GM12864 (cell line): Measurements from ENCODE around the gene RANBP10.
A peak's percentile ranks its signal among the peaks of the same experiment; 100 is the strongest.

Experiments
- DNase-seq: peaks from one replicate; pipeline ENCODE4 v3.0.0-alpha.2; 2011; ENCODE audit warnings: low read depth
- H3K4me3 ChIP-seq: 2 replicates; pipeline ENCODE4 v1.5.1; 2011; ENCODE audit warnings: mild to moderate bottlenecking, low read depth, low read length, control low read depth
- CTCF ChIP-seq: IDR thresholded peaks from 2 replicates; pipeline ENCODE4 v1.5.1; 2011; ENCODE audit warnings: low read depth, mild to moderate bottlenecking, moderate library complexity, low read length, control low read depth, inconsistent platforms; ENCODE audit errors: missing control alignments

Gene RANBP10

DNA sequence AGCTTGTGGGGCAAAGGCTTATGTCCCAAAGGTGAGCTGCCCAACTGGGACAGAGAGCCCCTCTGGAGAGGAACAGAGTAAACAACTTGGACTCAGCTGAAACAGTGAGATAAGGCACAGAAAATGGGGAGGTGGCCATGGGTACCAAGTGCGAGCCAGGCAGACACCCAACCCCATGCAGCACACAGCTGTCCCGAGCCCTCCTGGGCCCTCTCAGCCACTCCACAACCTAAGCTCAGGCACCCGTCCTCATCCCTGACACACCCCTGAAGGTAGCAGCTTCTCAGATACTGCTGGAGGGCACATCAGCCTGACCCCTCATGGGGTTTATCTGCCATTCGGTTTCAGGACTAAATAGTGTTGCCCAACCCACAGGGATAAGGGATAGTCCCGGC lies 82.5 kb downstream of the RANBP10 start:
- TF ChIP-seq CTCF = no peak
- no peak overlapping the region for H3K4me3 ChIP-seq
- no peak for DNase-seq

DNA sequence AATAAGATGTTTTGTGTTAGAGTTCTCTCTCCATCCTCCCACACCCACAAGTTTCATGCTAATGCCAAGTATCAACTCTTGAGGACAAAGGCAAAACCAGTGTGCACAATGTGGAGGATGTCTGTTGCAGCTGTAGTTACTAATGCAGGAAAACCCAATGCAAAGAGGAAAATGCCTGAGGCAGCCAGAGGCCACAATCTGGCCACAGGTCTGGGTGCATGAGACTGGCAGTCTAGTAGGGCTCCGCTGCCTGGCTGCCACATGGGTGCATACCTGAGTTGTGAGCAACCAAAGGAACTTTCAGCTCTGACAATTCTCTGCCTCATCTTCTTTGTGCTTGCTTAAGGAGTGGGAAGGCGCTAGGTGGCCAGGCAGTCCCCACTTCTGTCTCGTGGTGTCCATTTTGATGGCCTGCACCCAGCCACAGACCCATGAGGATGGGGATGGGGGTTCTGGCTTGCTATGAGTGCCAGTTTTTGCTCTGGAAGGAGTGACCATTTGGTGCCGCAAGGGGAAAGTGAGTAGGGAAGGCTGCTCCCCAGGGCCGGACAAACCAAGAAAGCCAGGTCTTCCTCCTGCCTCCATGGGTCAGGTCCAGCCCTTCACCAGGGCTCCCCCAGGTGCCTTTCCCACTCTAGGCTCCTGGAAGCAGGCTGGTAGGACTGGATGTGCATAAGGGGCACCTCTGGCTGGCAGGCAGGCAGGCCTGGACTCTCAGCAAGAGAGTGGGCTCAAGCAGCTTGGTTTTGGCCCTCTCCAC lies 83.0 kb downstream of the RANBP10 start:
- no peak overlapping the region for H3K4me3 ChIP-seq
- DNase-seq = no peak

DNA sequence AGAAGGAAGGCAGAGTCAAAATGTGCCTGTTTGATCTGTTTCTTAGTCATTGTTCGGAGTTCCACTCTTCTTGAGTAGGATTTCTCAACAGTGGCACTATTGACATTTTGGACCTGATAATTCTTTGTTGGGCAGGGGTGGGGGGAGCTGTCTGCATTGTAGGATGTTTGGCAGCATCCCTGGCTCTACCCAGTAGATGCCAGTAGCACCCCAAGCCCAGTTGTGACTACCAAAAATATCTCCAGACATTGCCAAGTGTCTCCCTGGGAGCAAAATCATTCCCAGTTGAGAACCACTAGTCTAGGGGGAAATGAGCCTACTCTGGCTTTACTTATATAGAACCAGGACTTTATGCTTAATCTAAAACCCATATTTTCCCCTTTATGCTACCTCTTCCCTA lies 86.1 kb downstream of the RANBP10 start:
- peak overlapping the region; percentile 73 for H3K4me3 ChIP-seq
- TF ChIP-seq CTCF = no peak
- DNase-seq = no peak

More for the DNA sequence above, 83.0 kb downstream of the RANBP10 start:
- TF ChIP-seq CTCF = no peak

- no peak for TF ChIP-seq CTCF
- DNase-seq = no peak
Observed at GRCh38 chr16:67719778-67720144, 86.6 kb downstream of the RANBP10 start.

GRCh38 chr16:67719048-67719777 lies 87.1 kb downstream of the RANBP10 start, which contains the start of gene GFOD2:
Gene GFOD2 (minus strand): TSS chr16:67719316. CDS start chr16:67685715, 33,601 bp downstream.
- TF ChIP-seq CTCF = no peak
- peak within 1 kb of the TSS; percentile 73 for H3K4me3 ChIP-seq
- DNase-seq = peak; percentile 74

More at GRCh38 chr16:67719778-67720144, 86.6 kb downstream of the RANBP10 start:
- H3K4me3 ChIP-seq = peak overlapping the region; percentile 73

DNA sequence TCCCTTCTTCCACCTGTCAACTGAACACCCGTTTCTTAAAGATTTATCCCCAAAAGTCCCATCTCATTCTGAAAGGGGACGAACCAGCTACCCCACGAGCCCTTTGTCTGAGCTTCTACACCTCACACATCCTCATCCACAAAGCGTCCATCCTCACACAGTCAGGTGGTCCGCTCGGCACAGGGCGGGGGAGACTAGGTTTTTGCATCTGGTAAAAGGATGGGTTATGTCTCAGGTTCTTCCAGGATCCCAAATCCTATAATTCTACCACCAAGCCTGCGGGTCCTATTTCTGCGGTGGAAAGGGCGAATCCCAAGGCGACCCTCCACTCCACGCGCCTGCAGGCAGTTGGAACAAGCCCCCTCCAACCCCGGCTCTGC lies 87.7 kb downstream of the RANBP10 start:
- peak overlapping the region; percentile 73 for H3K4me3 ChIP-seq
- no peak for DNase-seq
- TF ChIP-seq CTCF = no peak

DNA sequence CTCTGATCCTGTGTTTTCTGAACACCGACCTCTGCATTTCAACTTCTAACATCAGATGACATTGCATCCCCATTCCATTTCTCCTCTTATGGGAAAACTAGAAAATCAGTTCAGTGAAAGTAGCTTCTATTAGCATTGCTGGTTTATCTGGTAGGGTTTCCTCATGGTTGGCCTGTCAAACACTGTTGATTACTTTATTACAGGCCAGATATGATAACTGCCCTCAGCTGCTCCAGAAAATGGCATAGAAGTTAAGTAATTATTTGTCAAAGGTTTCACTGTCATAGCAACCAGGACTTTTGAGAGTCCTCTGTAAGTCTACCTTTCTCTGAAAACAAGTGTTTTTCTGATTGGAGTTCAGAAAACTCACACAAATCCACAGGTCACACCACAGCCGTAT lies 90.3 kb downstream of the RANBP10 start:
- H3K4me3 ChIP-seq = no peak overlapping the region
- no peak for TF ChIP-seq CTCF
- DNase-seq = no peak
